Smooth muscle cell (in vitro differentiated cells): ENCODE data around the gene DENND4A. TPM values are rescaled to one million over a fixed set of nuclear protein-coding genes. Genes with fewer than 3 reads are reported as not detected.

Experiments used
- DNase-seq: peaks from one replicate; lab custom pipeline; 2025; ENCODE audit not compliant: unreplicated experiment; lab: John Stamatoyannopoulos, UW
- H2AFZ ChIP-seq: fragments of 200-600 bp; sonication (generic); 2 replicates; pipeline ENCODE4 v1.6.0; 2016; ENCODE audit warnings: antibody characterized with exemption, low read depth, mild to moderate bottlenecking
- H3F3A ChIP-seq: fragments of 200-600 bp; sonication (generic); 2 replicates; pipeline ENCODE4 v1.6.0; 2017; ENCODE audit warnings: antibody characterized with exemption, low read depth
- H3K27ac ChIP-seq: fragments of 200-600 bp; sonication (generic); 2 replicates; pipeline ENCODE4 v1.5.1; 2016; ENCODE audit warnings: low read depth, mild to moderate bottlenecking
- H3K27me3 ChIP-seq: fragments of 200-600 bp; sonication (generic); 2 replicates; pipeline ENCODE4 v1.6.1; 2016; ENCODE audit warnings: low read depth, mild to moderate bottlenecking
- H3K36me3 ChIP-seq: fragments of 200-600 bp; sonication (generic); 2 replicates; pipeline ENCODE4 v1.5.1; 2016; ENCODE audit warnings: low read depth
- H3K4me1 ChIP-seq: fragments of 200-600 bp; sonication (generic); 2 replicates; pipeline ENCODE4 v1.5.1; 2016; ENCODE audit warnings: low read depth
- H3K4me2 ChIP-seq: fragments of 200-600 bp; sonication (generic); 2 replicates; pipeline ENCODE4 v1.6.0; 2016; ENCODE audit warnings: mild to moderate bottlenecking
- H3K4me3 ChIP-seq: fragments of 200-600 bp; sonication (generic); 2 replicates; pipeline ENCODE4 v1.5.1; 2016; ENCODE audit warnings: mild to moderate bottlenecking
- H3K79me2 ChIP-seq: fragments of 200-600 bp; sonication (generic); 2 replicates; pipeline ENCODE4 v1.6.0; 2016; ENCODE audit warnings: low read depth, mild to moderate bottlenecking
- H3K9ac ChIP-seq: fragments of 200-600 bp; sonication (generic); 2 replicates; pipeline ENCODE4 v1.6.0; 2016; ENCODE audit warnings: low read depth
- H3K9me3 ChIP-seq: fragments of 200-600 bp; sonication (generic); replicated peaks from 2 replicates; pipeline ENCODE4 v1.5.1; 2016; ENCODE audit warnings: low read depth
- H4K20me1 ChIP-seq: fragments of 200-600 bp; sonication (generic); 2 replicates; pipeline ENCODE4 v1.6.0; 2016; ENCODE audit warnings: low read depth
- CTCF ChIP-seq: fragments of 200-600 bp; sonication (generic); IDR thresholded peaks from 2 replicates; pipeline ENCODE4 v1.5.1; 2017; ENCODE audit warnings: borderline replicate concordance, mild to moderate bottlenecking, antibody characterized with exemption; ENCODE audit not compliant: insufficient read depth, poor library complexity, severe bottlenecking
- WGBS: methylation state at CpG from one replicate; pipeline ENCODE4 v1.1.7; 2016; ENCODE audit warnings: low lambda C conversion rate; 5-methylcytosine and 5-hydroxymethylcytosine counted together
- polyA plus RNA-seq: library from polyadenylated mRNA; unstranded; fragments of >200 nt; fragmentation: Nextera tagmentation; extraction: Ambion mirVana; gene quantifications from 2 replicates; pipeline ENCODE4 v1.2.1, GENCODE V29; 2016
- total RNA-seq: library from RNA; depleted of rRNA; stranded (reverse); fragments of >200 nt; gene quantifications from 2 replicates; pipeline ENCODE4 v1.2.3, GENCODE V29; 2014

The DENND4A gene
- total and polyA plus RNA-seq, 2 experiments from 2014 or later = 3.4 to 16.5 TPM

- no peaks in the 10 kb centered on the region for H3K79me2 ChIP-seq
- no peak for DNase-seq
- H2AFZ ChIP-seq = no peak overlapping the region
- no peak overlapping the region for H3K4me3 ChIP-seq
- H3K9me3 ChIP-seq = no peaks in the 10 kb centered on the region
- peaks cover 6% of the 10 kb centered on the region for H4K20me1 ChIP-seq
- H3K4me2 ChIP-seq = no peak overlapping the region
- no peaks in the 10 kb centered on the region for H3K4me1 ChIP-seq
- H3F3A ChIP-seq = no peaks in the 10 kb centered on the region
- H3K27ac ChIP-seq = no peak overlapping the region
- no peak overlapping the region for H3K9ac ChIP-seq
- TF ChIP-seq CTCF = no peak
- 80% methylated on average over 7 of the region's 7 CpGs for WGBS
- no peaks in the 10 kb centered on the region for H3K36me3 ChIP-seq
- H3K27me3 ChIP-seq = no peaks in the 10 kb centered on the region
These were observed 39.9 kb downstream of the DENND4A start for GRCh38 chr15:65752151-65752700.

- H3K79me2 ChIP-seq = no peaks in the 10 kb centered on the region
- no peaks in the 10 kb centered on the region for H3K27me3 ChIP-seq
- no peak overlapping the region for H3K27ac ChIP-seq
- DNase-seq = no peak
- no peak overlapping the region for H3K9ac ChIP-seq
- no peak for TF ChIP-seq CTCF
- H2AFZ ChIP-seq = no peak overlapping the region
- no peak overlapping the region for H3K4me3 ChIP-seq
- H3K36me3 ChIP-seq = no peaks in the 10 kb centered on the region
- no peaks in the 10 kb centered on the region for H3F3A ChIP-seq
- H3K4me1 ChIP-seq = no peaks in the 10 kb centered on the region
- no peak overlapping the region for H3K4me2 ChIP-seq
- 86% methylated on average over 2 of the region's 2 CpGs for WGBS
- H3K9me3 ChIP-seq = no peaks in the 10 kb centered on the region
- peaks cover 6% of the 10 kb centered on the region for H4K20me1 ChIP-seq
These were observed 40.7 kb downstream of the DENND4A start for GRCh38 chr15:65751431-65751830.

GRCh38 chr15:65747265-65747664 lies 44.8 kb downstream of the DENND4A start:
- no peak for TF ChIP-seq CTCF
- no peak for DNase-seq
- H3K4me3 ChIP-seq = no peak overlapping the region

GRCh38 chr15:65743637-65744252 lies 48.3 kb downstream of the DENND4A start:
- WGBS = 44% methylated on average over 1 of the region's 1 CpG

More at GRCh38 chr15:65747265-65747664, 44.8 kb downstream of the DENND4A start:
- Histone ChIP-seq H3K79me2 (no peaks in the 10 kb centered on the region), H3F3A (no peaks in the 10 kb centered on the region), H3K9me3 (no peaks in the 10 kb centered on the region), H2AFZ (no peak overlapping the region), H3K4me2 (no peak overlapping the region), H3K9ac (no peak overlapping the region), H3K4me1 (no peaks in the 10 kb centered on the region), H3K27ac (no peak overlapping the region), H3K36me3 (no peaks in the 10 kb centered on the region), H4K20me1 (no peaks in the 10 kb centered on the region), H3K27me3 (no peaks in the 10 kb centered on the region)

More at GRCh38 chr15:65743637-65744252, 48.3 kb downstream of the DENND4A start:
- H3K4me1 ChIP-seq = no peaks in the 10 kb centered on the region
- H3K79me2 ChIP-seq = no peaks in the 10 kb centered on the region
- no peak overlapping the region for H3K4me3 ChIP-seq
- H3K27ac ChIP-seq = no peak overlapping the region
- no peak for DNase-seq
- H3K9ac ChIP-seq = no peak overlapping the region
- H3K9me3 ChIP-seq = no peaks in the 10 kb centered on the region
- H3K4me2 ChIP-seq = no peak overlapping the region
- H2AFZ ChIP-seq = no peak overlapping the region
- H4K20me1 ChIP-seq = no peaks in the 10 kb centered on the region
- no peak for TF ChIP-seq CTCF
- no peaks in the 10 kb centered on the region for H3K27me3 ChIP-seq
- no peaks in the 10 kb centered on the region for H3F3A ChIP-seq
- no peaks in the 10 kb centered on the region for H3K36me3 ChIP-seq
